Hypothalamus (tissue), 51 donors: ENCODE results near the gene FBXL7.

Source experiments
- DNase-seq, 51 donors: peaks; one replicate each; lab custom pipeline; 2025; lab: John Stamatoyannopoulos, UW

Gene FBXL7

GRCh38 chr5:15535938-15536337 lies 36.0 kb downstream of the FBXL7 start:
- no peak for DNase-seq

DNA sequence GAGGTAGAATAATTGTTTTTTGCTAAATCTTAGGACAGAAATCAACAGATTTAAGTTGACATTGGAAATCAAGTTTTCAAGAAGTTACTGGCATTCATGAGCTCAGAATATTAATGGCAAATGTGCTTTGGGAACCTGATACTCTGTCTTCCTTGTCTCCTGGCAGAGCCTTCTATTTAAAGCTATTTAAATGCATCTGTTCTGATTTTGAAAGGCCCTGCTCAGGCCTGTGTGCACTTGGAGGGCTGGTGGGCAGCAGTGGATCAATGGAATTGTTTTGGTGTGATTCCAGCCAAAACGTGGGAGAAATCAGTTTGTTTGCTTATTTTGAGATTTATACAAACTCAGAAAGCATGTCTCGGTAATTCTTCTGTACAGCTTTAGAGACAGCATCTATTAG lies 38.5 kb downstream of the FBXL7 start:
- DNase-seq = no peak

DNA sequence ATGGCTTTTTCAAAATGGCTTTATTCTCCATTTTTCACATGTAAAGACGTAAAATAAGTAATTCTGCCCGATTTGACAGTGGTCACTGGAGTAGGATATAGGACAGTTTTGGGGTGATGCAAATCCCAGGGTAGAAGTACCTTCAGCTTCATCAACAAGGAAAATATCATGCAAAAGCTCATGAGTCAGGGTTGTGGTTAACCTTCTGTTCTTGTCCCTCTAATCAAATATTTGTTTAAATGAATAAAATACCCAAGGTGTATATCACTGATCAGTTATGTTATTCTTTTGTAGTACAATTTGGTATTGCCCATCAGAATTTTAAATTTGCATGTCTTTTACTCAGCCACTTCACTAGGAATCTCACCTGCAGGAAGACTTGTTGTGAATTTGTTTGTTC lies 40.0 kb downstream of the FBXL7 start:
- no peak for DNase-seq

- no peak for DNase-seq
Observed at GRCh38 chr5:15544039-15544438, 44.1 kb downstream of the FBXL7 start.

GRCh38 chr5:15545082-15545481 lies 45.1 kb downstream of the FBXL7 start:
- no peak for DNase-seq

DNA sequence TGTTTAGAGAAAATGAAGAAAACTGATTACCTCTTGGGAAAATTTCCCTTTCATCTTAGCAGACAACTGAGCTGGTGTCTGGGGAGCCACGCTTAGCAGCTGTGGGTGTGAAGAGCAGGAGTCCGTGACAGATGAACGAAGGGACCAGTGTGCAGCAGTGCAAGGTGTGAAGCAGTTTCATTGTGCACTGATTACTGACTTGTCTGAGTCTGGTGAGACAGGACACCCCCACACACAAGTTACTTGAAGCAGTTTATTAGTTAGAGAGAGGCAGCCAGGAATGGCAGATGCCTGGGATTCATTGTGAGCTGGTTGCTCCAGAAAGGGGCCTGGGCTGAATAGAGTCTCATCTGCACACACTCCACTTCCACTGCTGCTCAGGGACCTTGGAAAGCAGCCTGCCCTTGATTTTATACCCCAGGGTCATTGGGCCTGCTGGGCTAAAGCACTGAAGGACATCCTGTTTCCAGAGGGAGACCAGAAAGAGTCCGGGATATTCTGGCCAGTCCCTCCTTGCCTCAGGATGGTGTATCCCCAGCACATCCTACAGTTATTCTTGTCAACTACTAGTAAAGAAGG lies 47.4 kb downstream of the FBXL7 start:
- no peak for DNase-seq

- no peak for DNase-seq
Observed at GRCh38 chr5:15549961-15550360, 50.0 kb downstream of the FBXL7 start.

- no peak for DNase-seq
Observed at GRCh38 chr5:15550502-15551112, 50.6 kb downstream of the FBXL7 start.

DNA sequence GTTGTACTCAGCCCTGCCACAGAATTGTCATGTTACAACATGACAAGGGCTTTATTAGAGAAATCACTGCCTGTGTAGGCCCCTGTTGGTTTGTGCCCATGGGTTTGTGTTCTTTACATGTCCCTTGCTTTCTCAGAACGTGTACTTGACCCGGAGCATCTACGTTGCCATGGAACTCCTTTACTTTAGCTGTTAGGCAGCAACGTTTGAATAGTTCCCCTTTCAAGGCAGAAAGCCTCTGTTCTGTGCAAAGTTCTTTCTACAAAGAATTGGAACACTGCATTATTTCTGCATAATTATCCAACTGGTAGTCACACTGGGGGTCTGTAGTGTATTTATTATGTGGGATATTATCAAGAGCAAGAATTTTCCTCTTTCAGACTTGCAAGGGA lies 51.1 kb downstream of the FBXL7 start:
- DNase-seq = no peak

GRCh38 chr5:15554542-15554941 lies 54.6 kb downstream of the FBXL7 start:
- DNase-seq = no peak

DNA sequence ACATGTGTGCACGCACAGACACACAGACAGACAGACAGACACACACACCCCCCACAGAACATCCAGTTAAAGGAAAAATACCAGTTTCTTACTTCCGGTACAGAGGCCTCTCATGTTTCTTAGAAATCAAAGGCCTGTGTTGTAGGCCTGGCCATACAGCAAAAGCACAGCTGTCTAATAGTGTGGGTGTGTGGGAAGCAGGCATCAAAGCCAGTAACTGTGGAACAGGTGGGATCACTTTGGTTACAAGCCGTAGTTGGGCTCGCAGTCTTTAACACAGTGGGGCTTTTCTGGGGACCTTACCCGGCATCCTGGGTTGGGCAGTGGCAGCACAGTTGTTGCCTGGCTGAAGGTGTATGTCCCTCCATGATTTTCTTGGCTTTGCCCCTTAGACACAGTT lies 55.2 kb downstream of the FBXL7 start:
- DNase-seq = no peak

DNA sequence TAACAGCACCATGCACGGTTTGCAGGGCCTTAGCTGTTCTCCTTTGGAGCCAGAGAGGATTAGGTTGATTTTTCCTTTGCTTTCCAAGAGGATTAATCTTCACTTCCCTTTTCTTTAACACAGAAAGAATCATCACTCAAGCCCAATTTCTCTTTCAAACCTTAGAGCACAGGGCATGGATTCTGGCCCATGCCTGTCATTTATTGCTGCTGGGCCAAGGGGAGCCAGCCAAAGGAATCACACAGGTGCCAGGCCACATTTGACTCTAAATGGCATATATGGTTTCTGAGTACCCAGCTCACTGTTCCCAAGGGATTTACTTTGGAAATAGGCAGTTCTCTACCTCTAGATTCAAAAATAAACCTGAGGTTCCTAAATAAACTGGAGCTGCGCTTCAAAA lies 58.3 kb downstream of the FBXL7 start:
- DNase-seq = peak in 1 of 51 donors; percentile 21

DNA sequence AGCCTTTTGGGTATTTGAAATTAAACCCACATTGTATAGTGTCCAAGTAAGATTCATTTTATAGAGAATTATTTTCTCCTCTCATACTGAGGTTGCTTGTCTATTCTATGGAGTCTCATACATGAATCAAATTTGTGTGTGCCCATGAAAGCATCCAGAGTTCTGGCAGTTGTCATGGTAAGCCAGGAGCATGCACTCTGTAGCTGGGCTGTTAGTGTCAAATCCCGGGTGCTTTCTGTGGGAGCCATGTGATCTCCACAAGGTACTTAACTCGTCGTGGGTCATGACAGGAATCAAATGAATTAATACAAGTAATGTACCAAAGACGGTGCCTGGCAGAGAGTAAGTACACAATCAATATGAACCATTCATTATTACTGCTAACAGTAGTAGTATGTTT lies 58.7 kb downstream of the FBXL7 start:
- DNase-seq = no peak

GRCh38 chr5:15560421-15560820 lies 60.4 kb downstream of the FBXL7 start:
- DNase-seq = no peak

GRCh38 chr5:15564523-15564922 lies 64.5 kb downstream of the FBXL7 start:
- no peak for DNase-seq

- no peak for DNase-seq
Observed at GRCh38 chr5:15564957-15565356, 65.0 kb downstream of the FBXL7 start.

- no peak for DNase-seq
Observed at GRCh38 chr5:15566306-15566705, 66.3 kb downstream of the FBXL7 start.

DNA sequence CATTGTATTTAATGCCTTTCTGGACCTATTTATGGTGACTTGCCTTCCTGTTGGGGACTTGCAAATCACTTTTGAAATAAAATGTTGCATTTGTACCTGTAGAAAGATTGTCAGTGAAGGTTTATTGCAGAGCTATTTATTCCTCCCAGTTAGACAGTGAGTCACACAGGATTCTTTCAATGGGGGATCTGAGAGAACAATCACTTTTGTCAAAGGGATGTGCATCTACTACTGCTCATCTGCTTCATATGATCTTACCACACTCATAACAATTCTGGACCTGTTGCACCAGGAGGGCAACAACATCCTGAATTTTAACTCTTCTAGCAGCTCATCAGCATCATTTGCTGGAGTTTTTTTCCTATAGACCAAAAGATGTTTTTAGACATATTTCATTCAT lies 66.8 kb downstream of the FBXL7 start:
- no peak for DNase-seq

DNA sequence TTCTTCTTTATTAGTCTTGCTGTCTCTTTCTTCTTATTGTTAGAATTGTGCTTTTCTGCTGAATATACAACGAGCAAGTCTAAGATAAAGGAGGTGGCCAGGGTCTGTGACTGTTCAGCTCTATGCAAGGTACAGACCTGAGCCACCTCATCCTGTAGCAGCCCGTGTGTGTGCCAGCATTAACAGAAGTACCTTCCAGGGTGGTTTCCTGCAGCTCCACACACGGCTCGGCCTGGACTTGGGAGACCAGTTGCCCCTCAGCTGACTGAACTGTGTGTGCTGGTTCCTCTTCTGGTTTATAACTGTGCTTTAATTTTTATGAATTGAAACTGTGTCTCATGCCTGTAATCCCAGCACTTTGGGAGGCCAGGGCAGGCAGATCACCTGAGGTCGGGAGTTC lies 70.5 kb downstream of the FBXL7 start:
- DNase-seq = no peak

GRCh38 chr5:15571081-15571480 lies 71.1 kb downstream of the FBXL7 start:
- no peak for DNase-seq

DNA sequence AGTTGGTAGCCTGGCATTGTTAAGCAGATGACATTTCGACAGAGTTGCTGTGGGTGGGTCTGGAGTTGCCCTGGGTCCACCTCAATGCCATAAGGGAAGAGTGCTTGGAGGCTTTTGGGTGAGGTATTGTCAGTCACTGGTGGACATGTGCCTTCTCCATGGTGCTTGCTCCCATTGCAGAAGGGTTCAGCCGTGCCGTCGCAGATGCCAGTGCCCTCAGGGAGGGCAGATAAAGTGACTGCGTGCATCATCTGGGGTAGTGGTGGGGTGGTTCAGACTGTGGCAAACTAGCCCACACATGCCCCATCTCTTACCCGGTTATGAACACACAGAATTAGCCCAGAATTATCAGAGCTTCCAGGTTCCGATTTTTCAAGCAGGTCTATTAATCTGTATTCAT lies 71.6 kb downstream of the FBXL7 start:
- no peak for DNase-seq

- peak in 1 of 51 donors; percentile 6 for DNase-seq
Observed at GRCh38 chr5:15573590-15573989, 73.6 kb downstream of the FBXL7 start.

DNA sequence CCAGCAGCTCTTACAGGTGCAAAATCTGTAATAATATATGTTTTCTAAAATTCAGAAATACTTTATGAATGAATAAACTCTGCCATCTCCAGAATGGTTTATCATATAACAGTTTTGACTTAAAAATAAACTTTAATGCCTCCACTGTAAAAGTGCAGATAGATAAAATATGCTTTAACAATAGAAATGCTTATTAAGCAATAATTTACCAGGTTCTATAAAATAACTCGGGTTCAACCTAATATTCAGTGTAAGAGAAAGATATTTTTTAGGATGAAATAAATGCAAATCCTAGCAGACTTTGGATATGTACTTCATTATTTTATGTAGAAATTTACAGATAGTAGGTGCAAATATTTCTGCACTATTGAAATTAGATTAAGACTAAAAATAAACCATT lies 74.1 kb downstream of the FBXL7 start:
- no peak for DNase-seq
